Colon (tissue), 2 donors: ENCODE results near the gene ZMYM2.

Source experiments
- FAIRE-seq: peaks from 2 replicates; lab custom pipeline; 2012; peaks lifted over from hg19 to GRCh38; lab: Jason Lieb, UNC
- donor health status: control.
- donor health status: control.

Gene ZMYM2

DNA sequence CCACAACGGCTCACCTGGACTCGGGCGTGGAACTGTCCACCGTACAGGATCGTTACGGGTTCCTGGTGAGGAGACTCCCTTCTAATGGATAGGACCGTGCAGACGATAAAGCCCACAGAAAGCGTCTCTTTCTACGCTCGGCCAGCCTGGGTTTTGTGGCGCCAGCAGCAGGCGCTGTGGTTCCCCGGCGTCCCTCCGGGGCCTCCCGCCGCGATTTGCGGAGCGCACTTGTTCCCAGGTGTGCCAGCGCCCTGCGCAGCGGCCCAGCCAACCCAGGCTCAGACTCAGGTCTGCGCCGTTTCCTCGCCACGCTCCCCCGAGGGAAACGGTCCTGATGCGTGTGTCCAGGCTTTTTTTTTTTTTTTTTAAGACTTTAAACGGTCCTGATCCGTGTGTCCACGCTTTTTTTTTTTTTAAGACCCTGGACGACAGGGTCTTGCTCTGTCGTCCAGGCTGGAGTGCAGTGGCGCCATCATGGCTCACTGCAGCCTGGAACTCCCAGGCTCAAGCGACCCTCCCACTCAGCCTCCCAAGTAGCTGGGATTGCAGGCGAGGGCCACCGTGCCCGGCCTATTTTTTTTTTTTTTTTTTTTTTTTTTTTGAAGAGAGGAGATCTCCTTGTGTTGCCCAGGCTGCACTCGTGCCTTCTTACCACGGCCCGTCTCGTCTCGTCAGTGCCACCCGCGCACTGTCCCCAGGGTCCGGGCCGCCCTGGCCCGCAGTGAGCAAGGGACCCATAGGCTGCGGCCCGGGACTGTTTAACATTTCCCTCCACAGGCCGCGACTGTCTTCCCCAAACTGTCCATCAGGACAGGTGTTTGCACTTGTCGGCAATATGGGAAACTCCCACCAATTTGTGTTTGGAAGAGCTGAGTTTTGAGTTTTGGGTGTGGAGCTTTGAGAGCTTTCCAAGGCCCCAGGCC, 178.5 kb downstream of the ZMYM2 start:
- FAIRE-seq, result no peak

DNA sequence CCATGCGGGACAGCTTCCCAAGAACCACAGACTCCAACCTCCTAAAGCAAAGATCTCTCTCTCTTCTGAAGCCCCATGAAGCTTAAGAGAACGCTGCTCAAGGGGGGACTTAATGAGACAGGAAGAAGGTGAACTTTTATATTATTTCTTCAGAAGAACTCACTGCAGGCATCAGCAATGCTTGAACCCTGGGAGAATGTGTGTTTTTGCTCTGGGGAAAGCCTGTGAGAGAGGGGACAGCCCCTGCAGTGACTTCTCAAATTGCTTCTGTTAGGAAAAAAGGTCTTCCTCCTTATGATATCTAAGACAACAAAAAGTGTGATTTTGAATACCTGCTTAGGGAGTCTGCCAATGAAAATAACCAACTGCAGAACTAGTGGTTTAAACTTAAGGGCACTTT, 179.3 kb downstream of the ZMYM2 start:
- no peak for FAIRE-seq

DNA sequence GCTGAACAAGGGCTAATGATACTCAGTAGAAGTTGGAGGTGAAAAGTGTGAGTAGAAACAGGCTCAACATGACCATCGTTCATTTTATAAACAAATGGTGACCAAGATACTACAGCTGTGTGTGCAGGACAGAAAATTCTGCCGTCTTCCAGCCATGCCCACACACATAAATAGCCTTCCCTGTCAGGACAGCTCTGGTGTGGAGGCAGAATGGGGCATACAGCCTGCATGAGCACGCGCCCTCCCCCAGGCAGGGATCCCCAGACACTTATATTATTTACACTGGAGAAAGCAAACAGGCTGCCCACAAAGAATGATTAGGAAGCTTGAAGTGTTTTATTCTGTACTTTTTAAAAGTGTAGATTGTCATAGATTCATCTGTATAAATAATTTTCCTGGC, 182.0 kb downstream of the ZMYM2 start:
- FAIRE-seq, result no peak
